Activated T-helper 1 cell treated with anti-CD3 and anti-CD28 coated beads, Interleukin-2, amount 50 U/mL, for 16 hours (primary cell): ENCODE measurements around the gene RESF1.
"Not testable (repeated sequence)": the region's sequence is repeated elsewhere in the genome, so short reads cannot be mapped to it uniquely, and the experiment has no call there.

Source experiments
- DNase-seq, 2 donors: peaks; one replicate each; pipeline ENCODE4 v3.0.0-alpha.2; 2020; ENCODE audit warnings: low read depth in 1 of 2, low spot score in 1 of 2

RESF1 gene

GRCh38 chr12:31959161-31959700 is at the start of gene RESF1:
Gene RESF1 (plus strand): TSS chr12:31959415. CDS start chr12:31980956, 21,541 bp downstream.
- peak; percentile 74 for DNase-seq

- DNase-seq, result no peak
Observed at GRCh38 chr12:31914927-31915326, 44.3 kb upstream of the RESF1 start.

- no peak for DNase-seq
Observed at GRCh38 chr12:31915446-31915845, 43.8 kb upstream of the RESF1 start.

GRCh38 chr12:31922341-31923062 is 36.7 kb upstream of the RESF1 start:
- DNase-seq, result no peak

- DNase-seq, result no peak
Observed at GRCh38 chr12:31923063-31923412, 36.2 kb upstream of the RESF1 start.

- DNase-seq, result peak in 1 of 2 donors; percentile 4
Observed at GRCh38 chr12:31928246-31929026, 30.8 kb upstream of the RESF1 start.

- no peak for DNase-seq
Observed at GRCh38 chr12:31929027-31929526, 30.1 kb upstream of the RESF1 start.

GRCh38 chr12:31931796-31932715 is 27.2 kb upstream of the RESF1 start:
- DNase-seq, result no peak

GRCh38 chr12:31944299-31944698 is 14.9 kb upstream of the RESF1 start:
- no peak for DNase-seq

- DNase-seq, result no peak
Observed at GRCh38 chr12:31947971-31948370, 11.2 kb upstream of the RESF1 start.

- not testable (repeated sequence) for DNase-seq
Observed at GRCh38 chr12:31948697-31949359, 10.4 kb upstream of the RESF1 start.

- DNase-seq, result no peak
Observed at GRCh38 chr12:31950088-31950487, 9.1 kb upstream of the RESF1 start.

GRCh38 chr12:31950492-31950891 is 8.7 kb upstream of the RESF1 start:
- DNase-seq, result no peak

GRCh38 chr12:31951008-31951407 is 8.2 kb upstream of the RESF1 start:
- DNase-seq, result no peak

GRCh38 chr12:31951939-31952338 is 7.3 kb upstream of the RESF1 start:
- DNase-seq, result no peak

GRCh38 chr12:31952418-31952817 is 6.8 kb upstream of the RESF1 start:
- DNase-seq, result no peak

- no peak for DNase-seq
Observed at GRCh38 chr12:31954925-31955858, 4.0 kb upstream of the RESF1 start.

GRCh38 chr12:31958569-31959160 is 550 bp upstream of the RESF1 start:
- no peak for DNase-seq
